GM20000 (cell line): Measurements from ENCODE around the gene ALKAL2.

ENCODE experiments used
- DNase-seq: peaks from one replicate; pipeline ENCODE4 v3.0.0; 2012; ENCODE audit warnings: low spot score
- TF ChIP-seq, protein P1 (sequence below): IDR thresholded peaks from 2 replicates; pipeline ENCODE4 v1.5.1; 2012; ENCODE audit warnings: mild to moderate bottlenecking, control low read depth; ENCODE audit errors: extremely low read depth, missing control alignments

Gene ALKAL2

DNA sequence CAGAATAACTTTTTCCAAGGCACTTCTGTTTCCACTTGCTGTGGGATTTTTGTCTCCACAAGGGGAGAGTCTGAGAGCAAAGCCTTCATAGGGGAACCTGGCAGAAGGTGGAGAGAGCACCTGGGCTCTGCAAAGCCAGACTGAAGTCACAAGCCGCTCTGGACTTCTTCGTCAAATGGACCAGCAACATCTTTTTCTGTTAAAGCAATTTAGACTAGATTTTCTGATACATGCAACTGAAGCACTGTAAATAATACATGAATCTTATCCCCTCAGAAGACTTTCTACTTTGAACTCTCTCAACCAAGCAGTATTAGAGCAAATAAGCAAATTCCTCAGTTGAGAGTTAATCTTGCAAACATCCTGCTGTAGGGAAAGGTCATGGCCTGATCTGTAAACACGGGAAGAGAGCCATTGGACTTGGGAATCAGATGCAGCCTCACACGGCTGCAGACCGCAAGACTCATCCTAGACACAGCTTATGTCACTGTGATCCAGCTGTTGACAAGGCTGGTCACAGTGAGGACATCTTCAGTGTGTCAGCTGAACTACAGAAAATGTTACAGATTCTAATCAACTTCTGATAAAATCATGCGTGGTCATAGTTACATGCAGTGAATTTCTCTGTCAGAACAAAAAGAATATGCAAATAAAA, 27.3 kb downstream of the ALKAL2 start:
- no peak for DNase-seq
- TF ChIP-seq, protein P1, sequence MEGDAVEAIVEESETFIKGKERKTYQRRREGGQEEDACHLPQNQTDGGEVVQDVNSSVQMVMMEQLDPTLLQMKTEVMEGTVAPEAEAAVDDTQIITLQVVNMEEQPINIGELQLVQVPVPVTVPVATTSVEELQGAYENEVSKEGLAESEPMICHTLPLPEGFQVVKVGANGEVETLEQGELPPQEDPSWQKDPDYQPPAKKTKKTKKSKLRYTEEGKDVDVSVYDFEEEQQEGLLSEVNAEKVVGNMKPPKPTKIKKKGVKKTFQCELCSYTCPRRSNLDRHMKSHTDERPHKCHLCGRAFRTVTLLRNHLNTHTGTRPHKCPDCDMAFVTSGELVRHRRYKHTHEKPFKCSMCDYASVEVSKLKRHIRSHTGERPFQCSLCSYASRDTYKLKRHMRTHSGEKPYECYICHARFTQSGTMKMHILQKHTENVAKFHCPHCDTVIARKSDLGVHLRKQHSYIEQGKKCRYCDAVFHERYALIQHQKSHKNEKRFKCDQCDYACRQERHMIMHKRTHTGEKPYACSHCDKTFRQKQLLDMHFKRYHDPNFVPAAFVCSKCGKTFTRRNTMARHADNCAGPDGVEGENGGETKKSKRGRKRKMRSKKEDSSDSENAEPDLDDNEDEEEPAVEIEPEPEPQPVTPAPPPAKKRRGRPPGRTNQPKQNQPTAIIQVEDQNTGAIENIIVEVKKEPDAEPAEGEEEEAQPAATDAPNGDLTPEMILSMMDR = no peak

DNA sequence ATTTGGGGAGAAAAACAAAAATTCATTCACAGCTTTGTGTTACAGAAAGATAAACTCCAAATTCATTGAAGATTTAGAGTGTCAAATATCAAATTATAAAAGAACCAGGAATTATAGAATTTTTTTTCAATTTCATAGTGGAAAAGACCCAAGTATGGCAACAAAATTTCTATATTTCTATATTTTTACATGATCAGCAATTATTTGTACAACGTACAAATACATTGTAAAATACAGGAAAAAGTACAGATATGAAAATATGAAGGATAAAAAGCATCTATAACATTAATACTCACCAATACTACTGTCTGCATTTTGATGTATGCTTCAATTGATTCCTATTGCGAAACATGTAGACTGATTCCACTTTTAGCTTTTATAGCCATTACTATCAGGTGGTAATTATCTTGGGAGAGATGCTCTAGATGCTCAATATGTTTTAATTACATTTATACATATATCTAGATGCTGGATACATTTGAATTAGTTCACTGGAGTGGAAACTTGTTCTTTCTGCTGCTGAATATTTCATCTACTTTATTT, 28.0 kb downstream of the ALKAL2 start:
- TF ChIP-seq, protein P1 = no peak
- no peak for DNase-seq

DNA sequence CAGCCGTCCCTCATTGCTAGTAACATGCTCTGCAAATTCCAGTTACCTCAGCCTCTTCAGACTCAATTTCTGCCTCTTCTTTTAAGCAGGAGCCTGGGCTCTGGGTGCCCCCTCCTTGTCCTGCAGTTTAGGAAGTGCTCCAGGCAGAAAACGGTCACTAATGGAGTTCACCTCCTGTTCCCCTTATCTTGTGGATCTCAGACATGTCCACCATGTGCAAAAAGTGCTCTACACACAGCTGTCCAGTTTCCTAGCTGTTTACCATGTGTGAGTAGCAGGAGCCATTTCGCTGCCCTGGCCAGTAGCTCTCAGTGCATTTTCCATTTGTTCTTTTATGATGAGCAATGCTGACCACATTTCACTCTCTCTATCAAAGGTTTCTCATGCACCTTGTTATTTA, 29.0 kb downstream of the ALKAL2 start:
- DNase-seq = no peak
- TF ChIP-seq, protein P1 = no peak

DNA sequence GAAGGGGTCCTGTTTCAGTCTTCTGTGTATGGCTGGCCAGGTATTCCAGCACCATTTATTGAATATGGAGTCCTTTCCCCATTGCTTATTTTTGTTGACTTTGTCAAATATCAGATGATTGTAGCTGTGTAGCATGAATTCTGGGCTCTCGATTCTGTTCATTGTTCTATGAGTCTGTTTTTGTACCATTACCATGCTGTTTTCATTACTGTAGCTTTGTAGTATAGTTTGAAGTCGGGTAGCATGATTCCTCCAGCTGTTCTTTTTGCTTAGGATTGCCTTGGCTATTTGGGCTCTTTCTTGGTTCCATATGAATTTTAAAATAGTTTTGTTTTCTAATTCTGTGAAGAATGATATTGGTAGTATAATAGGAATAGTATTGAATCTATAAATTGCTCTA, 30.0 kb downstream of the ALKAL2 start:
- TF ChIP-seq, protein P1 = no peak
- DNase-seq = no peak

DNA sequence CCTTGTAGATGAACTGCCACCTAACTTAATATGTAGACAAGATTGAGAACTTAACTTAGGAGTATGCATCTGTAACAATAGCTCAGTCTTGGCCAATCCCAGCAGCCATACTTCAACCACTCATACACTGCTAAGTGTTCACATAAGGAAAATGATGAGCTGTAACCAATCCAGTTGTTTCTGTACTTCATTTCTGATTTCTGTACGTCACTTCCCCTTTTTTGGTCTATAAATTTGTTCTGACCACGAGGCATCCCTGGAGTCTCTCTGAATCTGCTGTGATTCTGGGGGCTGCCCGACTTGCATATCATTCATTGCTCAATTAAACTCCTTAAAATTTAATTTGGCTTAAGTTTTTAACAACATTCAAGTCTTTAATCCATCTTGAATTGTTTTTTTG, 30.5 kb downstream of the ALKAL2 start:
- no peak for DNase-seq
- TF ChIP-seq, protein P1 = no peak

DNA sequence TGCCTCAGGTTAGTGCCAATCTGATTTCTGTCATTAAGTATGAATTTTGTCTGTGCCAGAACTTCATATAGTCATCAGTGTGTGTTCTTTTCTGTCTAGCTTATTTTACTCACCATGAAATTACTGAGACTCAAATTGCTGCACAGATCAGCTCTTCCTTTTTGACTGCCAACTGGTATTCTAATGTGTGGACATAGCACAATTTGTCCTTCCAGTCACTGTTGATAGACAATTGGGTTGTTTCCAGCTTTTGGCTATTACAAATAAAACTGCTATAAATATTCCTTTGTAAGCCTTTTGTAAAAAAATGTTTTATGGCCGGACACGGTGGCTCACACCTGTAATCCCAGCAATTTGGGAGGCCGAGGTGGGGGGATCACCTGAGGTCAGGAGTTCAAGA, 31.8 kb downstream of the ALKAL2 start:
- no peak for DNase-seq
- TF ChIP-seq, protein P1 = no peak

DNA sequence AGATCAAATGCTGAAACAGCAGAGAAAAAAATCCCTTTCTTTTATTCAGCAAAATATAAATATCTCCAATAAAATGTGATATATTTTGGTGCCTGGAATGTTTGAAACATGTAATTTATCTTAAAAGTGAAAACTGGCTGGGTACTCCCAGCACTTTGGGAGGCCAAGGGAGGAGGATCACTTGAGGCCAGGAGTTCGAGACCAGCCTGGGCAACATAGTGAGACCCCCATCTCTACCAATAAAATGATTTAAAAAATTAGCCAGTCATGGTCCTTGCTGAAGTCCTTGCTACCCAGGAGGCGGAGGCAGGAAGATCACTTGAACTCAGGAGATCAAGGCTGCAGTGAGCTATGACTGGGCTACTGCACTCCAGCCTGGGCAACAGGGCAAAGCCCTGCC, 32.7 kb downstream of the ALKAL2 start:
- TF ChIP-seq, protein P1 = no peak

More for the DNA sequence above, 32.7 kb downstream of the ALKAL2 start:
- no peak for DNase-seq
